ENCODE measurements around the gene CFAP90. TPM values are rescaled to one million over a fixed set of nuclear protein-coding genes. Genes with fewer than 3 reads are reported as not detected.

The CFAP90 gene
- total and polyA plus RNA-seq, 2 of the 8 experiments (the other 6 are each of a cell fraction or from before 2014, with no cell fraction given), result 0.39 to 0.92 TPM

DNA sequence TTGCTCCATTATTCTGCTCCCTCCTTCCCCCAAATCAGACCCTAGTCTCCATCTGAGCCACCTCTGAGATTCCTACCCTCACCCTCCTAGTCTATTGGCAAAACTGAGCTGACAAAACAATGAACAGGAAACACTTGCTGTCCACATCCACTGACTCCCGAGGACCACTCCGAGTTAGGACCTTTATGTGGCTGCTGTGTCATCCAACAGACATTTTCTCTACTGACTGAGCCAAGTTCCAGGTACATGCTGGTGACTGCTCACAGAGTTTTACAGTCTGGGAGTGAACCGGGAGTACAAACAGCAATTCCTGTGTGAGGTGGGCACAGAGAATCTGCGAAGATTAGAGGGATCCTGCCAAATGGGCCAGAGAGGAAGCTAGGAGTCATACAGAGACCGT is 39.2 kb downstream of the CFAP90 start (continued):
- TF ChIP-seq SIRT6 (IDR thresholded peaks at IDR 0.05; ENCODE audit: low read length) (no peak), SIX5 (IDR thresholded peaks at IDR 0.05; ENCODE audit: low read depth, low read length) (no peak), SP2 (IDR thresholded peaks at IDR 0.05; ENCODE audit: low read length) (no peak), NRF1 (IDR thresholded peaks at IDR 0.05; ENCODE audit: low read depth, low read length) (no peak), GTF2F1 (IDR thresholded peaks at IDR 0.05; ENCODE audit: borderline replicate concordance, low read depth, low read length) (no peak), SIN3A (conservative IDR thresholded peaks at IDR 0.05 in 1 of 2, IDR thresholded peaks at IDR 0.05 in 1 of 2; ENCODE audit: low read depth in 1 of 2, low read length in 2 of 2) (no peak), TBP (IDR thresholded peaks at IDR 0.05; ENCODE audit: low read depth, low read length) (no peak), ATF2 (IDR thresholded peaks at IDR 0.05; ENCODE audit: low read length) (no peak)
